Measurements from ENCODE around the gene RNU5B-1.

Gene RNU5B-1

DNA sequence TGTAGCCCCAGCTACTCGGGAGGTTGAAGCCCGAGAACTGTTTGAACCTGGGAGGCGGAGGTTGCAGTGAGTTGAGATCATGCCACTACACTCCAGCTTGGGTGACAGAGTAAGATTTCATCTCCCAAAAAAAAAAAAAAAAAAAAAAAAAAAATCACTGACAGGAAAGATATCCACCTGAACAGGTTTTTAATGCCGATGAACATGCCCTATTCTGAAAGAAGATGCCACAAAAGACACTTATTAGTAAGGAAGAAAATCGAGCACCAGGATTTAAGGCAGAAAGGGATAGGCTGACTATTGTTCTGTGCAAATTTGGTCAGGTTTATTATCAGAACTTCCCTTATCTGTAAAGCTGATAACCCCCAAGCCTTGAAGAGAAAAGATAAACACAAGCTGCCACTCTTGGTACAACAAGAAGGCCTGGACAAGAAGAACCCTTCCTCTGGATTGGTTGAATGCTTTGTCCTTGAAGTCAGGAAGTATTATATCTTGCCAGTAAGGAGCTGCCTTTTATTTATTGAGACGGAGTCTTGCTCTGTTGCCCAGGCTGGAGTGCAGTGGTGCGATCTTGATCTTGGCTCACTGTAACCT lies 15.1 kb upstream of the RNU5B-1 start:
- no peak for DNase-seq (ENCODE audit: low read depth in 2 of 2)

DNA sequence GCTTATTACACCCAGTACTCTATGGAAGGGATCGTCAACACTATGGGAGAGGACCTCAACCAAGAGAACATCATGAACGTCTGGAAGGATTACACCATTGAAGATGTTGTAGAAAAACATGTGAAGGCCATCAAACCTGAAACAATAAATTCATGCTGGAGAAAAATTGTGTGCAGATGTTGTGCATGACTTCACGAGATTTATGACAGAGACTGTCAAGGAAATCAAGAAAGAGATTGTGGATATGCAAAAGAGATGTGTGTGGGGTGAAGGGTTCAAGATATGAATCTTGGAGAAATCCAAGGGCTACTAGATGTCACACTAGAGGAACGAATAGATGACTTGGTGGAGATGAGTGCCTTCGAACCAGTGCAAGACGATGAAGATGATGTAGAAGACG lies 14.2 kb upstream of the RNU5B-1 start:
- DNase-seq (ENCODE audit: low read depth in 2 of 2): no peak

GRCh38 chr15:65292938-65293518 lies 11.4 kb upstream of the RNU5B-1 start:
- DNase-seq (ENCODE audit: low read depth in 2 of 2): no peak

DNA sequence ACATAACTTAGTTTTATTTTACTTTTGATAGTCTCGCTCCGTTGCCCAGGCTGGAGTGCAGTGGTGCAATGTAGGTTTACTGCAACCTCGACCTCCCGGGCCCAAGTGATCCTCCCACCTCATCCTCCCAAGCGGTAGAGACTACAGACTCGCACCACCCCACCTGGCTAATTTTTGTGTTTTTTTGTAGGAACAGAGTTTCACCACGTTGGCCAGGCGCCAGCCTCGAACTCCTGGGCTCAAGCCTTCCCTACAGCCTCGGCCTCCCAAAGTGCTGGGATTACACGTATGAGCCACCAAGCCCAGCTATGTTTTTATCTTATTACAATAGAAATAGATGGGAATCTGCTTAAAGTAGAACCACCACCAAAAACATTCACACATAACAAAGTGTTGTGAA lies 5.7 kb upstream of the RNU5B-1 start:
- no peak for DNase-seq (ENCODE audit: low read depth in 2 of 2)

- DNase-seq (ENCODE audit: low read depth in 2 of 2): no peak
Measured at GRCh38 chr15:65300924-65301441, 3.5 kb upstream of the RNU5B-1 start.

DNA sequence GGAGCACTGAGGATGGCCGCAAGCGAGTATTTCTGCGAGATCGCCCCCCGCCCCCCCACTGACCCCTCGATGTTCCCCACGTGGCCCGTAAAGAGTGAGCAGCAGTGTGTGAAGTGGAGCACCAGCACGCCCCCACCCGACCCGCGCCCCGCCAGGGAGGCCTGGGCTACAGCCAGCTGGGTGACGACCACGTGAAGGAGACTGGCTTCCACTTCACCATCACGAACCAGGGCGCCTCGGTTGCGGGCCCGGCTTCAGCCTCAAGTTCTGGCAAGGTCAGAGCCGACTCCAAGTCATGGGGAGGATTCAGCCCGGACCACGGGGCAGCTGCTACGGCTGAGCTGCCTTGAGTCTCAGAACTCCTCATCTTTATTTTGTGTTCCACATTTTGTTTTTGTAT lies 2.4 kb upstream of the RNU5B-1 start:
- no peak for DNase-seq (ENCODE audit: low read depth in 2 of 2)

- DNase-seq (ENCODE audit: low read depth in 2 of 2): no peak
Measured at GRCh38 chr15:65303687-65304380, 643 bp upstream of the RNU5B-1 start.

DNA sequence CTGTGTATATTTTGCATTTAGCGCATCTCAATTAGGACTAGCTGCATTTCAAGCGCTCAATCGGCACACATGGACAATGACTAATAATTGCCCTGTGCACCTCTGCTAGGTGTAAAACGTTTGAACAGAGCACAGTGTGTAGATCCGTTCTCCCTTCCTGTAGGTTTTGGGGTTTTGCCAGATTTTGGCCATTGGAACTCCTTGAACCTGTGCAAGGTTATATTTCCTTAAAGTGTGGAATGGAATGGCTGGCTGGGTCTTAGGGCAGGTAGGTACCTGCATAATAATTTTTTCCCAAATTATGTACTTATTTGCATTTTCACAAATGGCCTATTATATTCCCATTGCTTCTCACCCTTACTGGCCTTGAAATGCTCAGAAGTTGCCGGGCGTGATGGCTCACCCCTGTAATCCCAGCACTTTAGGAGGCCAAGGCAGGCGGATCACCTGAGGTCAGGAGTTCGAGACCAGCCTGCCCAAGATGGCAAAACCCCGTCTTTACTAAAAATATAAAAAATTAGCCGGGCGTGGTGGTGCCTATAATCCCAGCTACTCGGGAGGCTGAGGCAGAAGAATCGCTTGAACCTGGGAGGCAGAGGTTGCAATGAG lies 777 bp downstream of the RNU5B-1 start:
- no peak for DNase-seq (ENCODE audit: low read depth in 2 of 2)

- DNase-seq (ENCODE audit: low read depth in 2 of 2): no peak
Measured at GRCh38 chr15:65305776-65306175, 1.3 kb downstream of the RNU5B-1 start.

GRCh38 chr15:65306551-65306950 lies 2.1 kb downstream of the RNU5B-1 start:
- DNase-seq (ENCODE audit: low read depth in 2 of 2): no peak

- no peak for DNase-seq (ENCODE audit: low read depth in 2 of 2)
Measured at GRCh38 chr15:65307978-65308377, 3.5 kb downstream of the RNU5B-1 start.

DNA sequence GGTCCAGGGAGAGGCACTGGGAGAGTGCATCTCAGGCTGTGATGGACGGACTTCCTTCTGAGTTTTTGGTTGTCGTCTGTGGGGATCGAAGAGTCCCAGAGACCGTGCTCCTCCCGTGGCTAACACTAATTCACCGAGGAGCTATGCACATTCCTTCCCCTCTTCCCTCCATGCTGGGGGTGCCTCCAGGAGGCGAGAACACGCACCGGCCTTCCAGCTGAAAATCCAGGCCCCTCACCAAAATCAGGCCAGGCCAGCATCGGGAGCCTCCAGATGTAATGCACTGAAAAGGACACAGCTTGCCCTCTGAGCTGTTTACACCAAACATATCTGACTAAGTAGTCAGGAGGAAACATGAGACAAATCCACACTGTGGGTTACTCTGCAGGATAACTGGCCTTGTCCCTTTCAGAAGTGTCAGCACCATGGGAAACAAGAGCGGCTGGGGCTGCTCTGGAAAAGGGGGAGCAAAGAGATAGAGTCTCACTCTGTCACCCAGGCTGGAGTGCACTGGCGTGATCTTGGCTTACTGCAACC lies 5.5 kb downstream of the RNU5B-1 start:
- no peak for DNase-seq (ENCODE audit: low read depth in 2 of 2)

GRCh38 chr15:65310431-65311137 lies 6.1 kb downstream of the RNU5B-1 start:
- no peak for DNase-seq (ENCODE audit: low read depth in 2 of 2)

GRCh38 chr15:65311760-65312159 lies 7.3 kb downstream of the RNU5B-1 start:
- DNase-seq (ENCODE audit: low read depth in 2 of 2): no peak

- no peak for DNase-seq (ENCODE audit: low read depth in 2 of 2)
Measured at GRCh38 chr15:65312400-65312916, 8.0 kb downstream of the RNU5B-1 start.

GRCh38 chr15:65318870-65319356 lies 14.4 kb downstream of the RNU5B-1 start:
- peak; percentile 70 for DNase-seq (ENCODE audit: low read depth in 2 of 2)

DNA sequence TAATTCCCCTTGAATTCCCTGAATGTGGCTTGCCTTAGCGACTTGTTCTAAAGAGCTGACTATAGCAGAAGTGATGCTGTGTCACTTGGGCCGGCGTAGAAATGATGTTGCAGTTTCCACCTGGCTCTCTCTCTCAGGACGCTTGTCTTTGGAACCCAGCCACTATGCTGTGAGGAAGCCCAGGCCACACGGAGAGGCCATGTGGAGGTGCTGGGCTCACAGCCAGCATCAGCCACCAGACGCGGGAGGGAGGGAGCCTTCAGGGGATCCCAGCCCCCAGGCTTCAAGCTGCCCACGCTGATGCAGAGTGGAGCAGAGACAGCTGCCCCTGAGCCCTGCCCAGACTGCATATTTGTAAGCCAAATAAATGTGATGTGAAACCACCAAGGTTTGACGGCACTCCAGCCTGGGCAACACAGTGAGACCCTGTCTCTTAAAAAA lies 18.6 kb downstream of the RNU5B-1 start:
- DNase-seq (ENCODE audit: low read depth in 2 of 2): no peak

DNA sequence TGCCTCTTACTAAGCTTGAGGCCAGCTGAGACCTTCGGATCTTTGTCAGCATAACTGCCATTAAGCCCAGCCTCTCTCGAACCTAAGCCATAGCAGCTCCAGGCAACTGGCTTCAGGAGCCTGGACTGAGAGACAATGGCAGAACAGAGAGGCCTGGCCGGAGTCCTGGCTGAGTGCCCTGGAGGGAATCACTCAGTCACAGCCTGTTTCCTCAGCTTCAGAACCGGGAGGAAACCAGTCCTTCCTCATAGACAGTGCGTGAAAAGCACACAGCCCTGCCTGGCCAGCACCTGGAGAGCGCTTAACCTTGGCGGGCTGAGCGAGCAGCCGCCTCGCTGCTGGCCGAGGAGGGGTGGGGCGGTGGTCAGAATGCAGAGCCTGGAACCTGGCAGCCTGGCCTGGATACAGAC lies 21.6 kb downstream of the RNU5B-1 start:
- DNase-seq (ENCODE audit: low read depth in 2 of 2): no peak

DNA sequence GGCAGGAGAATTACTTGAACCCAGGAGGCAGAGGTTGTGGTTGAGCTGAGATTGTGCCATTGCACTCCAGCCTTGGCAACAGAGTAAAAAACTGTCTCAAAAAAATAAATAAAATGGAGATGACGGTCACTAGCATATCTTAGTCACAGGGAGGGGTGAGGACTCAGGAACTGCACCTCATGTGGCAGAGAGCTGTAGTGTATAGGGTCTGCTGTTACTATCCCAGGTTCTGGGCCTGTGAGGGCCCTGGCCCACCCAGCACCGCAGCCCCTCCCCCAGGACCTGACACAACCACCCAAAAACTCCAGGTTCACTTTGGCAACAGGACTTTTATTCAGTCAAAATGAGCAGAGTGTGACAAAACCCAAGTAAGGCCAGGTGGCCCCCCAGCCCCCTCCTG lies 22.3 kb downstream of the RNU5B-1 start:
- DNase-seq (ENCODE audit: low read depth in 2 of 2): no peak

DNA sequence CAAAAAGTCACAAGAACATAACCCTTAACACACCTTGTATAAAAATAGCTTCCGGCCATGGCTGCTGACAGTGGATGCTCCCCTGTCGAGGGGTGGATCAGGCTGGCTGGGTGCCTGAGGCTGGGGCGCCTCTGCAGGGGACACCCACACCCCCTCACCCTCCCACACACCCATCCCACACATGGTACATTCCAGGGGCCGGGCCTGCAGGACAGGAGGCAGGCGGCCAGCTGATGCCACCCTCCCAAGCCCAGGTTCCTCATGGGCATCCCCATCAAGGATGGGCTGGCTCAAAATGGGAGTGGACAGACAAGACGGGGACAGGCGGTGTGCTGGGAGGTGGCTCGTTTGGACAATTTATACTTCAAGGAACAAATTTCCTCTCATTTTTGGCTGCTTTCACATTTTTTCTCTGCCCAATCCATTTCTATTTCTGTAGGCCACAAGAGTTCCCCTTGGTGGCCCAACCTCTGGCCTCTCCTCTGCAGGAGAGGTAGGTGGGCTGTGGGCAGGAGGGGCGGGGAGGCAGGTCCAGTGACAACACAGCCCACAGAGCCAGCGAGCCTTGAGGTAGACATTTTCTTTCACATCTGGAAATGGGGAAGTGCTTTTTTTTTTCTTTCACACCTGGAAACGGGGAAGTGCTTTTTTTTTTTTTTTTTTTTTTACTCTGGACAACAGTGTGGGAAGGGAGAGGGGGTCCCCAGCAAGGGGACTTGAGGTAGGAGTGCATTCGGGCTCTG lies 23.3 kb downstream of the RNU5B-1 start:
- no peak for DNase-seq (ENCODE audit: low read depth in 2 of 2)
